GM23338 (cell line): ENCODE measurements around the gene IGFBP7.

ENCODE experiments used
- CREB1 ChIP-seq: fragments of 250-450 bp; sonication (Bioruptor Pico); IDR thresholded peaks from 2 replicates; pipeline ENCODE4 v1.5.0; 2020; ENCODE audit warnings: low read depth, mild to moderate bottlenecking, moderate library complexity
- EZH2 ChIP-seq: fragments of 200-600 bp; sonication (generic); IDR thresholded peaks from one replicate; pipeline ENCODE4 v1.8.0; 2017; ENCODE audit warnings: antibody characterized with exemption, mild to moderate bottlenecking, low read depth; ENCODE audit not compliant: unreplicated experiment
- EZH2phosphoT487 ChIP-seq: fragments of 200-600 bp; sonication (generic); IDR thresholded peaks from one replicate; pipeline ENCODE4 v1.8.1; 2018; ENCODE audit warnings: antibody characterized with exemption; ENCODE audit not compliant: unreplicated experiment
- JUNB ChIP-seq: IDR thresholded peaks from one replicate; pipeline ENCODE4 v1.6.1; 2016; ENCODE audit warnings: antibody characterized with exemption; ENCODE audit not compliant: unreplicated experiment
- NANOG ChIP-seq: IDR thresholded peaks from 2 replicates; pipeline ENCODE4 v1.6.1; 2016; ENCODE audit warnings: antibody characterized with exemption, borderline replicate concordance
- POLR2AphosphoS5 ChIP-seq: IDR thresholded peaks from 2 replicates; pipeline ENCODE4 v1.6.1; 2016; ENCODE audit warnings: antibody characterized with exemption, low read depth
- TF ChIP-seq, protein P1 (sequence below), 2 experiments: fragments of 200-600 bp in 1 of 2; sonication (generic) in 1 of 2; conservative IDR thresholded peaks; 2 replicates each; pipeline versions ENCODE4 v1.5.1 to v1.6.1; 2016 to 2017; ENCODE audit warnings: antibody characterized with exemption in 2 of 2, low read depth in 2 of 2, mild to moderate bottlenecking in 2 of 2, moderate library complexity in 1 of 2
- TF ChIP-seq, protein P2 (sequence below): IDR thresholded peaks from 2 replicates; pipeline ENCODE4 v1.6.1; 2016; ENCODE audit warnings: antibody characterized with exemption
- TF ChIP-seq, protein P3 (sequence below): IDR thresholded peaks from one replicate; pipeline ENCODE4 v1.6.1; 2018; ENCODE audit warnings: antibody characterized with exemption; ENCODE audit not compliant: unreplicated experiment

DNA sequence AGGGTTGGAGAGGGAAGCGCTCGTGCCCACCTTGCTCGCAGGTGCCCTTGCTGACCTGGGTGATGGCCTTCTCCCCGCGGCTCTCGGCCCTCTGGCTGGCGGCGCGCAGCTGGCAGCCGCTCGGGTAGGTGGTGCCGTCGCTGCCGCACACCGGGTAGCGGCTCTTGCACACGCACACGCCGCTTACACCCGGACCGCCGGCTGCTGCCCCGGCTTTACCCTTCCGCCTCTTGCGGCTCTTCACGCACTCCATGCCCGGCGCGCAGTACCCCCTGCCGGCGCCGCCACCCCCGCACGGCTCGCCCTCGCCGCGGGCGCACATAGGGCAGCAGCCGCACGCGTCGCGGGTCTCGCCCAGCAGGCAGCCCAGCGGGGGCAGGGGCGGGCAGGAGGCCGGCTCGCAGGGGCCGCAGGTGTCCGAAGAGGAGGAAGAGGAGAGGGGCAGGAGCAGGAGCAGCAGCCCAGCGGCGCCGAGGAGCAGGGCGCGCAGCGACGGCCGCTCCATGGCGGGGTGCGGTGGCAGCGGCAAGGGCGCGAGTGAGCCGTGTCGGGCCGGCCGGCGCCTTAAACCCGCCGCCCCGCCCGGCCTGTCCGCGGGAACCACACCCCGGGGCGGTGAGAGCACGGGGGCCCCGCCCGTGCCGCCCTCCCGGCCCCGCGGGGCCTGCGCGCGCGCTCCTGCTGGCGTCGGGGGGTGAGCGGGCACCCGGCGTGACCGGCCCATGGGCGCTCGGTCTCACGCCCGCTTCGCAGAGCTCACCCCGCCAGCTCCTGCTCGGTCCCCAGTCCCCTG is at the start of gene IGFBP7:
- TF ChIP-seq POLR2AphosphoS5 (no peak), CREB1 (CRISPR knock-in tag) (no peak), EZH2 (peak; percentile 27), NANOG (no peak), EZH2phosphoT487 (no peak), JUNB (no peak)
- TF ChIP-seq, protein P1, sequence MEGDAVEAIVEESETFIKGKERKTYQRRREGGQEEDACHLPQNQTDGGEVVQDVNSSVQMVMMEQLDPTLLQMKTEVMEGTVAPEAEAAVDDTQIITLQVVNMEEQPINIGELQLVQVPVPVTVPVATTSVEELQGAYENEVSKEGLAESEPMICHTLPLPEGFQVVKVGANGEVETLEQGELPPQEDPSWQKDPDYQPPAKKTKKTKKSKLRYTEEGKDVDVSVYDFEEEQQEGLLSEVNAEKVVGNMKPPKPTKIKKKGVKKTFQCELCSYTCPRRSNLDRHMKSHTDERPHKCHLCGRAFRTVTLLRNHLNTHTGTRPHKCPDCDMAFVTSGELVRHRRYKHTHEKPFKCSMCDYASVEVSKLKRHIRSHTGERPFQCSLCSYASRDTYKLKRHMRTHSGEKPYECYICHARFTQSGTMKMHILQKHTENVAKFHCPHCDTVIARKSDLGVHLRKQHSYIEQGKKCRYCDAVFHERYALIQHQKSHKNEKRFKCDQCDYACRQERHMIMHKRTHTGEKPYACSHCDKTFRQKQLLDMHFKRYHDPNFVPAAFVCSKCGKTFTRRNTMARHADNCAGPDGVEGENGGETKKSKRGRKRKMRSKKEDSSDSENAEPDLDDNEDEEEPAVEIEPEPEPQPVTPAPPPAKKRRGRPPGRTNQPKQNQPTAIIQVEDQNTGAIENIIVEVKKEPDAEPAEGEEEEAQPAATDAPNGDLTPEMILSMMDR (conservative IDR thresholded peaks at IDR 0.05; ENCODE audit: low read depth in 2 of 2), result no peak
- TF ChIP-seq, protein P2, sequence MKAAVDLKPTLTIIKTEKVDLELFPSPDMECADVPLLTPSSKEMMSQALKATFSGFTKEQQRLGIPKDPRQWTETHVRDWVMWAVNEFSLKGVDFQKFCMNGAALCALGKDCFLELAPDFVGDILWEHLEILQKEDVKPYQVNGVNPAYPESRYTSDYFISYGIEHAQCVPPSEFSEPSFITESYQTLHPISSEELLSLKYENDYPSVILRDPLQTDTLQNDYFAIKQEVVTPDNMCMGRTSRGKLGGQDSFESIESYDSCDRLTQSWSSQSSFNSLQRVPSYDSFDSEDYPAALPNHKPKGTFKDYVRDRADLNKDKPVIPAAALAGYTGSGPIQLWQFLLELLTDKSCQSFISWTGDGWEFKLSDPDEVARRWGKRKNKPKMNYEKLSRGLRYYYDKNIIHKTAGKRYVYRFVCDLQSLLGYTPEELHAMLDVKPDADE, result no peak
- TF ChIP-seq, protein P3, sequence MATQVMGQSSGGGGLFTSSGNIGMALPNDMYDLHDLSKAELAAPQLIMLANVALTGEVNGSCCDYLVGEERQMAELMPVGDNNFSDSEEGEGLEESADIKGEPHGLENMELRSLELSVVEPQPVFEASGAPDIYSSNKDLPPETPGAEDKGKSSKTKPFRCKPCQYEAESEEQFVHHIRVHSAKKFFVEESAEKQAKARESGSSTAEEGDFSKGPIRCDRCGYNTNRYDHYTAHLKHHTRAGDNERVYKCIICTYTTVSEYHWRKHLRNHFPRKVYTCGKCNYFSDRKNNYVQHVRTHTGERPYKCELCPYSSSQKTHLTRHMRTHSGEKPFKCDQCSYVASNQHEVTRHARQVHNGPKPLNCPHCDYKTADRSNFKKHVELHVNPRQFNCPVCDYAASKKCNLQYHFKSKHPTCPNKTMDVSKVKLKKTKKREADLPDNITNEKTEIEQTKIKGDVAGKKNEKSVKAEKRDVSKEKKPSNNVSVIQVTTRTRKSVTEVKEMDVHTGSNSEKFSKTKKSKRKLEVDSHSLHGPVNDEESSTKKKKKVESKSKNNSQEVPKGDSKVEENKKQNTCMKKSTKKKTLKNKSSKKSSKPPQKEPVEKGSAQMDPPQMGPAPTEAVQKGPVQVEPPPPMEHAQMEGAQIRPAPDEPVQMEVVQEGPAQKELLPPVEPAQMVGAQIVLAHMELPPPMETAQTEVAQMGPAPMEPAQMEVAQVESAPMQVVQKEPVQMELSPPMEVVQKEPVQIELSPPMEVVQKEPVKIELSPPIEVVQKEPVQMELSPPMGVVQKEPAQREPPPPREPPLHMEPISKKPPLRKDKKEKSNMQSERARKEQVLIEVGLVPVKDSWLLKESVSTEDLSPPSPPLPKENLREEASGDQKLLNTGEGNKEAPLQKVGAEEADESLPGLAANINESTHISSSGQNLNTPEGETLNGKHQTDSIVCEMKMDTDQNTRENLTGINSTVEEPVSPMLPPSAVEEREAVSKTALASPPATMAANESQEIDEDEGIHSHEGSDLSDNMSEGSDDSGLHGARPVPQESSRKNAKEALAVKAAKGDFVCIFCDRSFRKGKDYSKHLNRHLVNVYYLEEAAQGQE, result no peak
